HUDEP-2 (cell line): ENCODE measurements around the gene KCTD3.

Source experiments
- DNase-seq, 76 experiments: peaks; one replicate each; lab custom pipeline; 2025; ENCODE audit not compliant: unreplicated experiment in 76 of 76; lab: John Stamatoyannopoulos, UW

Gene KCTD3

DNA sequence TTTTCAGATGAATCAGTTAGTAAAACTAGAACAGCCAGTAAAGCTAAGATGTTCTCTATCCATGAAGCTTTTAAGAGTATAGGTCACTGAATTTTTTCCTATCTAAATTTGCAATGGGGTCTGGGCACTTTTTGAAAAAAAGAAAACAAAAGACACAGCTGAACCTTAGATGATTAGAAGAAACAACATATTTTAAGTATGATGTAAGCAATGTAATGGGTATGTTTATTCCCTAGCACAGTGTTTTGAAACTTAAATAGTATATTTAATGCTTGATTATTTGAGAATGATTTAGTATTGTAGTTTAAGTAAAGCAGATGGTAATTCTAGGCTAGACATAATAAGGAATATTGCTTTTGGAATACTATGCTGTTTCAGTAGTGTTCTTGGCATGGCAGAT is 36.2 kb downstream of the KCTD3 start:
- DNase-seq: no peak

DNA sequence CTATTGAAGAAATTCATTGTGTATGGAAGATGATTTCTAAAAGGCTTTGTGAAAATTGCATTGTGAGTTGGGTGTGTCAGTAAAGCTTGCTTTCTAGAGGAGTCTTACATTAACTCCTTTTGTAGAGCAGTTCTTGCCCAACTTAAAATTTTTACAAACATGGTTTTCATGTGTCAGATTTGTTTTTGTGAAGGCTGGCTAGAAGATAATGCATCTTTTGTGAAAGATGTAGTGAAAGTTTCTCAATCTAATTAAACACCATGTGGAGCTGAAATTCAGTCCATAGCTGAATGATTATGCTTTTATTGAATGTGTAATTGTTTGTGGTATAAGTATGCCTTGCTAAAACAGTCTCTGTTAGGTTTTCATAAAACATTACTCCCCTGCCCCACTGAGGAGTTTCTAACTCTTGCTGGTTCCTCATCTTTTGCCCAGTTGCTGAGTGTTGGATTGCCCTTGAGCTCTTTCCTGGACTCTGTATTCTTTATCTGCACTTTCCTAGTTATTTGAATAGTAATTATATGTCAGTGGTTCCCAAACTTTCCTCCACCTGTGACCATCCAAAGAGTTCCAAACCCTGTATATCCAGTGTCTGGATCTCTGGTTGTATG is 38.0 kb downstream of the KCTD3 start:
- no peak for DNase-seq

DNA sequence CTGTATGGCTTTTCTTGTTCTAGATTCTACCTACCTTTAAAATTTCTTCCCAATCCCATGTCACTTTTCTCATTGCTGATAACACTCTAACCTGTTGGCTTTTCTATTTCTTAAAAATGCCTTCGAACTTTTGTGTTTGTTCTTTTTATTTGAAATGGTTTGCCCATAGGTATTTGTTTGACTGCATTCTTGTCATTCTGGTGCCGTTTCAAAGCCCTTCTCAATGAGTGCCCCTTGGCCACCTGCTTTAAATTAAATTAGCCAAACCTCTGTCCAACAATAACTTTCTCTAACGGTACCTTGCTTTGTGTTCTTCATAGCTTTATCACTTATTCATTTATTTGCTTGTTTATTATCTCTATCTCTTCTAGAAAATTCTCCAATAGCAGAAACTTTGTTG is 38.9 kb downstream of the KCTD3 start:
- no peak for DNase-seq

DNA sequence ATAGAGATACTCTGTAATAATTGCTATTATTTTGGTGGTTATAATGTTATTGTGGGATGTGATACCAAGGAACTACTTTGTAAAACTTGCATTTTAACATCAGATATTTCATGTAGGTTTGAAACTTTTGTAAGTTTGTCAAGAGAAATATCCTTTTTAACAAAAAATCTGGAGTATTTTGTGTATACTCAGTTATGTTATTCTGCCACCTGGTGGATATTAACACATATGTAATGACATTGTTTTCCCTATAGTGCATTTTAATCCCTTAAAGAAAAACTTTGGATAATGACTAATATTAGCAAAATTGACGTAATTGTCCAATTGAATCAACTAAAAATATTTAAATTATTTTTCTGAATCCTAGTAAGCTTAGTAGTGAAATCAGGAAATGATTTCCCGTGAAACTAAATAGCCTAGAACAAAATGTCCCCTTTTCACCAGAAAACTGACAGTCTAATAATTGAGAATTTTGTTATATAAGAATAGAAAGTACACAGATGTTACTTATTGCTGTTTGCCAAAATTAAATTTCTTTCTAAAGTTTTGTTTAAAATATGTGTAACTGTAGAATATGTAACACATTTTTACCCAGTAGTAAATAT is 39.6 kb downstream of the KCTD3 start:
- DNase-seq: peak in 1 of 76 experiments; percentile 7

DNA sequence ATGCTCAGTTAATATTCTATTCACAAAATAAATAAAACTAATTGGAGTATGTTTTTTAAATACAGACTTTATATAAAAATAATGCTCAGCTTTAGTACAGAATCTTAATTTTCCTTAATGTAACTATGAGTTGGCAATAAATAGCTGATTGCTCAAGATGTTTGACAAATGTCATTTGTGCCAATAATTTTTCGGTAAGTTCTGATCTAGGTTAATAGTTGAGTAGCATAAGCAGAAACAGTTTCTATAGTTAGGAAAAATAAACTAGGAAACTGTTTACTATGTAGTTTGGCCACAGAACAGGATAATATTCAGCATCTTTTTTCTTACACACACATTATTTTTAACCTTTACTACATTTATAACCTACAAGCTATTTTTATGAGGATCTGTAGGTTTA is 40.3 kb downstream of the KCTD3 start:
- no peak for DNase-seq

DNA sequence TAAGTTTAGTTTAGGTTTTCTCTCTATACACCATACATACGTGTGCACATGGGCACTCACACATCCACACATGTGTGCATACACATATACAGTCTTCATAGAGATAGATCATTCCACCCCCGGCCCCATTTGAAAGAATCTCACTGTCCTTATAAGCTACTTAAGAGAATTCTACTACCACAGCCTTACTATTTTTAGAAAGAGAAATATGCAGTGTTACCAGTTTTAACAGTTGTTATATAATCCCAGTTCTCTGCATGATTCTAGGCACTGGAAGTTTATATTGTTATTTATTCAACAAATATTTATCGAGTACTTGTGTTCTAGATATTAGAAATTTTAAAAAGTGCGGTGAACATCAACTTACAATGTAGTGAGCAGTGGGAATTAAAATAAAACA is 41.5 kb downstream of the KCTD3 start:
- DNase-seq: no peak

DNA sequence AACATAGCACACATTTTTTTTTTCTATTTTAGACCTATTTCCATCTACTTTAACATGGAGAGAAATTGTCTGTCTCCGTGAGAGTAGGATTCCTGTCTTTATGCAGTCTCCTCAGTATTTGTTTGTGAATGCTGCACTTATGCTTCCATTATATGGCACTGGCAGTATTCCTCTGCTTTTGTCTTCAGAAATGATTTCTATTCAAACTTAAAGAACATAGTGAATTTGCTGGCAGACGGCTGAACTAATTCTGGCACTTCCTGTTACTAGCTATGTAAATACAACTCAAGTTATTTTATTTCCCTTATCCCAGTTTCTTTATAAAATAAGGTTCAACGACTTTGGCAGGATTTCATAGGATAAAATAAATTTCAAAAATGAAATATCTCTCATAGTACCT is 45.3 kb downstream of the KCTD3 start:
- no peak for DNase-seq

DNA sequence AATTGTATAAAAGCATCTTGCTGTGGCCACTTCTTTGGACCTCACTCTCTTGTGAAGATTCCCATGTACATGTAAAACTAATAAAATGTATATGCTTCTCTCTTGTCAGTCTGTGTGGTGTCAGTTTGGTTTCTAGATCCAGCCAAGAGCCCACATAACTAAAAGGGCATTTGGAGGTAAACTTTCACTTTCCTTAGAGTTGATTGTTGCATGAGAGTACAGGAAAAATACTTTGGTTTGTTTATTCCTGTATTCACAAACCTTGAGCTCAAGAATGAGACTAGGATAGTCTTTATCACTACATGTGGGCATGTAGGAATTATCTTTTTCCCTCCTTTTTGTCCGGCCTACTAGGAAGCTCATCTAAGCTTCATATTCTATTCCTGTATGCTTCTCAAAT is 50.9 kb downstream of the KCTD3 start:
- no peak for DNase-seq

DNA sequence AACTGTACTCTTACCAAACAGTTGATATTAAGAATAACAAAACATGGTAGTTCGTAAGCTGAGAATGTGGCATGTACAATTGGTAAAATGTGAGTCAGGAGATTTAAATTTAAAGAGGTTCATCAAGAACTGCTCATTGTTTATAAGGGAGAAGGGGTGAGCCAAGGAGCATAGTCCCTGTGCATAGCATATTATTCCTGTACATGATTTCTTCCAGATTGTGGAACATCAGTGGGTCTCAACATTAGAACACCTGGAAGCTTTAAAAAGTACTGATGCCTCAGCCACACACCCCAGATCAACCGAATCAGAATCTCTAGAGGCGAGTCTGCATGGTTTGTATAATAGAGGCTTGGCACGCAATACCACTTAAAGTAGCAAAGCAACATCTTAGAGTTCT is 56.1 kb downstream of the KCTD3 start:
- DNase-seq: no peak

DNA sequence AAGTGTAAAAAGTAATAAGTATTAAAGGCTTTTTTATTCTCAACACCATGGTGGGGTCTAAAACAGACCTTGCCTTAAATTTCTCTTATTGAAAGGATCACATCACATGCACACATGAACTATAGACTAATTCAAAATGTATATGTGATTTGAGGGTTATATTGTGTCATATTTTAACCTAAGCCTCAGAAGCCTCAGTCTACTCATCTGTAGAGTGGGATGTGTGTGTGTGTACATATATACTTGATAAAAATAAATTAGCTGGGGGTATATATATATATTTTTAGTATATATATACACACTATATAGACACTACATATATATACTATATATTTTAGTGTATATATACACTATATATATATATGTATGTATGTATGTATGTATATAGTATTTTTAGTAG is 58.8 kb downstream of the KCTD3 start:
- no peak for DNase-seq

DNA sequence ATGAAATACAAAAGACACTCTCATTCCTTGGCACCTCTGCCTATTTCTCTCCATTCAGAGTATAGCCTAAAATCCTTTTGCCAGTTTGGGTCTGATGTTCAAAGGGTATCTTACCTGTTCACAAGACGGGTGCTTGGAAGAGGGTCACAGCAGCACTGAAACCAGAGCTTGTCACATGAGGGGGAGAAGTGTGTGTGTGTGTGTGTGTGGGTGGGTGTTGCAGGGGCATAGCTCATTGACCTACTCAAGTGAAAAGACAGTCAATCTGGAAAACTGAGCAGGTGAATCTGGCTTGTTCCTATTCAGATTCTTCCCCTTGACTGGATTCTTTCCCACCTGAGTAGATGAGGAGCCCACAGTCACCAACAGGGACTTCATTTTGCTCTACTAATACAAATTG is 63.9 kb downstream of the KCTD3 start:
- no peak for DNase-seq

DNA sequence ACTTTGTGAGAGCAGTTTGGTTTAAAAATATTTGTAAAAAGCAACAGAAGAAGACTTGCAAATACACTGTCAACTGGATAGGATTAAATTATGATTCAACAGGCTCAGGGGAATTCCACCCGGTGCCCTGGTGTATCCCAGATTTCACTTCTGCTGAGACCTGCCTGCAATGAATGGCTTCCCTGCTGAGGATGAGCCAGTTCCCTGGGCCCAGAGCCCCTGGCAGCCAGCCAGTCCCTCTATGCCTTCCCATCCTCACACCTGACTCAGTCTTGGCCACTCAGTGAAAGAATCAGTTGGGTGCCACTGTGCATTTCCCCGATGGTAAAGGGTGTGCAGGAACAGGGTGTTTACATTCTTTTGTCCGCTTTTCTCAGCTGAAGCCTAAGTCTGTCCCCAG is 64.4 kb downstream of the KCTD3 start:
- no peak for DNase-seq

DNA sequence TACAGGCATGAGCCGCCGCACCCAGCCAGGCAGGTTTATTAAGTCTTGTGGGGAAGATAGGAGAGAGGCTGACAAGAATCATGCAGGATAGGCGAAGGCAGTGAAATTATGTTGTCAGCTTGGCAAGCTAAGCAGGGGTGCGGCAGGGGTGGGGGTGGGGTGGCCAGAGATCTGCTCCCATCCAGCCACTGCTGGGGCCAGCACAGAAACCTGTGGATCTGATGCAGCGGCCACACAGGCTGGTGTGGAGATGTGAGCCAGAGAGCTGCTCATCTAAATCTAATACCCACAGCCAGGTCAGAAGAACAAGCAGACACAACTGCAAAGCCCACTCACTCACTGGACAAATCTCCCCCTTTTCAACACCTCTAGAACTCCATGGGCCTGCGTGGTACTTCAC is 68.7 kb downstream of the KCTD3 start:
- no peak for DNase-seq

DNA sequence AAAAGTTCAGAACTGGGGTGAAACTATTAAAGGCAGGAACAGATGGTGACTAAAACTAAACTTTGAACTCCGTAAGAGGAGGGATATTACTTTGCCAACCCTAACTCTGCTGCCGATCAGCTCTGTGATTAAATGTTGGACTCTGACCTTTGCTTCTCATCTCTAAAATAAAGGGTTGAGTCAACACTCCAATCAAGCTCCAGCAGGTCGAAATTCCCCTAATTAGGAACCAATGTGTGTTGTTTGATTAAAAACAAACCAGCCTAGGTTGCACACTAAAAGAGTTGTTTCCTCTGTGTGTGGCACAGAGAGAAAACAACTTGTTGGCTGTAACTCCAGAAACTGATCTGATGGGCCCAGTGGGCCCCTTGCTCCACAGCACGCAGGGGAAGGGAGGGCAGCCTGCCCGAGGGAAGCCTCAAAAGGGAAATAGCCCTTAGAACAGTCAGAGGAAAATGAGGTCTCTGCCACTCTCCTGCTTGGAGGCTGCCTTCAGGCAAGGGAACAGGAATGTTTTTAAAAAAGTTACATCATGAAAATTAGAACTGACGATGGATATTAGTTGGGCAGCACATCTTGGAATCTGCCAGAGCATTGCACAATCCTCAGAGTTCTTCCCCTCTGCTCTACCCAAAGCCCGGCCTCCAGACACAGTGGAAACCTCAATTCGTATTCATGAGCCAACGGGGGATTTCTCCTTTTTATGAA is 69.3 kb downstream of the KCTD3 start:
- no peak for DNase-seq

DNA sequence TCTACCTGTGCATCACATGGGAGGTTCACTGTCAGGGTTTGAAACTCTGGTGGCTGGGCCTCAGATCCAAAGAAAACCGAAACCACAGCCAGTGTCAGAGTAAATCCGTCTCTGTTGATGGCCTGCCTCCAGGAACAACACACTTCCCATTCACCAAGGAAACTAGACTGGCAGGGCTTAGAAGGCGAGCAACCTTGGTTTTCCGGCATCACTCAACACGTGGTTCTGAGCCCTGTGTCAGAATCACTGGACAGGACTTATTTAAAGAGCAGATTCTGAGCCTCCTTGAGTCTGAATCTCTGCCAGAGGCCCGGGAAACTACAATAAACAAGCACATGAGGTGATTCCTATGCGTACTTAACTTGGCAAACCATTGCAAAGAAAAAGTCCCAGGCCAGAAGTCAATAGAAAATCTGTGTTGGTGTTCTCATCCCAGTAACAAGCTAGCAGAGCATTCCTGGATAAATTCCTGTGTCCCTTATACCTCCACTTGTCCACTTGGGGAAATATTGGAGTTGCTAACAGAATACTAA is 70.0 kb downstream of the KCTD3 start:
- DNase-seq: no peak

DNA sequence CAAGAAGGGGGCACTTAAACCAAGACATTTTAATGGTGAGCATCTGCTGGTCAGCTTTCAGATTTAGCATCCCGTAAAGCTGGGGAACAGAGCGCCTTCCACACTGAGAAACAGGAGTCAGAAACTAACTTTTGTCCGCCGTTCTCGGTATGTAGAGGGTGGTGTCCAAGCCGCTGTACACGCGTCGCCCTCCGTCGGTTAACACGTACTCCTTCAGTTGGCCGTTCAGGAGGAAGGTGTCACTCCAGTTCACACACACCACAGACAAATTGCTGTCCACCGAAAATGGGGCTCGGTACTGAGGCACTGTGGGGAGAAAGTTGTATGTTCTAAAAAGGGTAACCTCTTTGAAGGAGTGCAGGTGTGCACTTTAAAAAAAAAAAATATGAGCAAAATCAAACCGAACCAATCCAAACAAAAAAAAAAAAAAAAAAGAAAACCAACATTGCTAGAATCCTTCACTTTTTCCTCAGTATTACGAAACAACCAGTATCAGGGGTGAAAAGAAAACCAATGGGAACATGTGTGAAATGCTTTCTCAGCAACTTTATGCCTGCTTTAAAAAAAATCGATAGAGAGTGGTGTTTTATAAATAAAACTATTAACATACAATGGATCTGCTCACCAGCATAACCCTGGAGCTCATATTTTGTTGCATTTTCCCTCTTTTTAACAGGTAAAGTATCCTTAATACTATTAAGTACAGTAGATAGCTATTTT is 73.5 kb downstream of the KCTD3 start:
- no peak for DNase-seq

DNA sequence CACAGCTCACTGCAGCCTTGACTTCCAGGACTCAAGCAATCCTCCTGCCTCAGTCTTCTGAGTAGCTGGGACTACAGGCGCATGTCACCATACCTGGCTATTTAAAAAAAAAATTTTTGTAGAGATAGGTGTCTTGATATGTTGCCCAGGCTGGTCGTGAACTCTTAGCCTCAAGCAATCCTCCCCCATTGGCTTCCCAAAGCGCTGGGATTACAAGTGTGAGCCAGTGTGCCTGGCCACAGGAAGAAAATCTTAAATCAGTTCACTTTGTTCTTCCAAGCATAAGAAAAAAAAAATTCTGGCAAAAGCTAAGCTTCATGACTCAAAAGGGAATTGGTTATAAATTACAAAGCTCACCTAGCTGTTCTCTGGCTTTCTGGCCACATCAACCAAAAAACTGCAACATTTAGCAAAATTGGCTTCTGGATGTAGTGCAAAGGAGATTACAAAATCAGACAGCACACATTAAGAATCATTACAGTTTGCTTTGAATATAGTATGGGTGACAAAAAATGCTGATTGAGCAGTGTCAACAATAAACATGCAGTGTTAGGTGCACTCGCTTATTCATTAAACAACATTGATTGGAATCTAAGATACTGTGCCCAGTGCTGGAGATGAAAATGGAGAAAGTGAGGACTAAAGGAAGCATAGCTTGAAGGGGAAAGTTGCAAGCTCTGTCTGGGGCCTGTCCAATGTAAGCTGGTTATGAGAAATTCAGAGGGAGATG is 76.7 kb downstream of the KCTD3 start:
- DNase-seq: no peak

DNA sequence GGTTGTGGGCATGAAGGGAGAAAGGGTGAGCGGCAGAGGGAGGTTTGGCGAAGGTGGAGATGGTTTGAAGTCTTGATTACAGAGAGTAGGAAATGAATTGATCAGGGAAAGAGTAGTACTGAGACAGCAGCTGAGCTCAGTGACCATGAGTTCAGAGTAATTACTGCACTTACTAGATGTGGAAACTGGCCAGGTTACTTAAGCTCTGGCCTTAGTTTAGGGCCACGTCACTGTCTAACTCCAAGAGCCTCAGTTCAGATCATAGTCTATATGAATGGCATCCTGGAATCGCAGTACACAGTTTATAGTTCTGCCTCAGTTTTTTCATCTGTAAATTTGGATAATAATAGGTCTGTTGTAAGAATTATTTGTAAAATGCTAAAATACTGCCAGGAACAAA is 78.1 kb downstream of the KCTD3 start:
- DNase-seq: no peak

DNA sequence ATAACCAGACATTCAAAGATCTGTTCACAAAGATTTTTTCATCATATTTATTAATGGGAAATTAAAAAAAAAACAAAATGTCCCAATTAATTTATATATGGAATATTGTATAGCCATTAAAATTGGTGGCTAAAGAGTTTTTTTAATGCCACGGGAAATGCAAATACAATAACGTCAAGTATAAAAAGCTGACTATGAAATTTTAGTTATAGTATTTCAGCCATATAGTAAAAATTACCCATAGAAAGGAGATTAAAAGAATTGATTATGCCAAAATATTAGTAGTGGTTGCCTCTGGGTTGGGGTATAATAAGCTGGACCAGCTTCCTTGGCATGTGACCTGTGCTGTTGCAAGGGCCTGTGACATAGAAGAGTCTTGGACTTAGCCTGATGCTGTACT is 78.8 kb downstream of the KCTD3 start:
- no peak for DNase-seq

DNA sequence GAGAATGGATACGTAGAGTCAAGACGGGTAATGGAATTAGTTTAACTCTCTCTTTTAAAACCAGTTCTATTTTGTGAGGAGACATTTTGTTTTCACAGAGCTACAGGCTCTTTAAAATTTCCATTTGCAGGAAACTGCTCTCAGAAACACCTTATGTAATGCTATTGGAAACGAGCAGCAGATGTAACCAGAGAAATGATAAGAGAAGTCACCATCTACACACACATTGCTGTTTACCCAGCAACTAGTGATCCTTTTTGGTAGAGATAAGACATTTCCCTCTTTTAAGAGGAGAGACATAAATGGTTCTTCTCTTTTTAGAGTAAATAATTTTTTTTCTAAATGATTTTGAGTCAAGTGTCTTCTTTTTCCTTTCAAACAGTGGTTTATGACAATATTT is 80.6 kb downstream of the KCTD3 start:
- no peak for DNase-seq

DNA sequence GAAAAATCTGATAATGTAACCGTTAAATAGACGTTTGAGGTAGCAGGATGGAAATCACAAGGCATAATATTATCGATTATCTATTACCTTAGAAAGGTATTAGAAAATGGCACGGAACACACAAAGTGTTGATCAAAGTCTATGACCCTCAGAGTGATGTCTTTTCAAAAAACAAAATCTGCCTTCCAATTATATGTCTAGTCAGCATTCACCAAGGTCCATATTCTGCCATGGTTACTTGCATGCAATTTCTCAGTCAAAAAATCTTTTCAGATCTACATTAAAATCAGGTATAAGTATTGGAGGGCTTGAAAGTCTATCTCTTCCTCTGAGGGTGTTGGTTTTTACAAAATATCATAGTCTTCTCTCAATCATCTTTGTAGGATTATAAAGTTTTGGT is 81.9 kb downstream of the KCTD3 start:
- DNase-seq: no peak
